Amniotic epithelial cell (primary cell): ENCODE data around the gene ZFHX3.
A peak's percentile ranks its signal among the peaks of the same experiment; 100 is the strongest.

Source experiments
- DNase-seq: peaks from one replicate; pipeline ENCODE4 v3.0.0-alpha.2; 2010; ENCODE audit warnings: low read depth

Gene ZFHX3

DNA sequence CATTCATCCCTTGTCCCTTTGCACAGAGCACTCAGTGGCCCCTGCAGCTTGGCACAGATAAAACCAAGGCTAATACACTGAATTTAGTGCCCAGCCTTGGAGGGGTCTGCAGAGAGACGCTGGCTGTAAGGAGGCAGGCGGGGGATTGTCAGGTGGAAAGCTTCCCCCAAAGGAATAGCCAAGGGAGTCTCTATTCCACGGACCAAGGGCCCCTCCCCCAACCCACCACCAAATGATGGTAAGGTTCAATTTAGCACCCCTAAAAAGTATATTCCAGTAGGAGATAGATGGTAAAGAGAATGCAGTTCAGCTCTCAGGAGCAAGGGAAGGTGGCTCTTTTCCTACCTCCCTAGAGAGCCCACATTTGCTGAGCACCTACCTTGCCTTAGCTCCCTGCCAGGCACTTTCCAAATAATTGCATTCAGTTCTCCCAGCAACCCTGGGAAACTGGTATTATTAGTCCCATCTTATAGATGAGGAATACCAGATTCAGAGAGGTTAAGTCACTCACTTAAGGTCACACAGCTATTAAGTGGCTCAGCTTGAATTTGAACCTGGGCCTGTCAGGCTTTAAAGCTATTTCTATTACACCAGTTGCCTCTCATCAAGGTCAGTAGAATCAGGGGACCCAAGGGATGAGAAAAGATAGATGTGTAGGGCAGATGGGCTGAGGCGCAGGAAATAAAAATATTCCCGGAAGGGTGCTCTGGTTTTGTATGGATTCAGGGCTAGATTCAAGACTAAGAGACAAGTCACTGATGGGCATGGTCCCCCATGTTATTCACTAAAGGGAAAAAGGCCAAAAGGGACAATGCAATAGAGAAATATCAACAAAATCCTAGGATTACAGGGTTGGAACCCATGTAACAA is 20.0 kb upstream of the ZFHX3 start:
- DNase-seq: no peak

DNA sequence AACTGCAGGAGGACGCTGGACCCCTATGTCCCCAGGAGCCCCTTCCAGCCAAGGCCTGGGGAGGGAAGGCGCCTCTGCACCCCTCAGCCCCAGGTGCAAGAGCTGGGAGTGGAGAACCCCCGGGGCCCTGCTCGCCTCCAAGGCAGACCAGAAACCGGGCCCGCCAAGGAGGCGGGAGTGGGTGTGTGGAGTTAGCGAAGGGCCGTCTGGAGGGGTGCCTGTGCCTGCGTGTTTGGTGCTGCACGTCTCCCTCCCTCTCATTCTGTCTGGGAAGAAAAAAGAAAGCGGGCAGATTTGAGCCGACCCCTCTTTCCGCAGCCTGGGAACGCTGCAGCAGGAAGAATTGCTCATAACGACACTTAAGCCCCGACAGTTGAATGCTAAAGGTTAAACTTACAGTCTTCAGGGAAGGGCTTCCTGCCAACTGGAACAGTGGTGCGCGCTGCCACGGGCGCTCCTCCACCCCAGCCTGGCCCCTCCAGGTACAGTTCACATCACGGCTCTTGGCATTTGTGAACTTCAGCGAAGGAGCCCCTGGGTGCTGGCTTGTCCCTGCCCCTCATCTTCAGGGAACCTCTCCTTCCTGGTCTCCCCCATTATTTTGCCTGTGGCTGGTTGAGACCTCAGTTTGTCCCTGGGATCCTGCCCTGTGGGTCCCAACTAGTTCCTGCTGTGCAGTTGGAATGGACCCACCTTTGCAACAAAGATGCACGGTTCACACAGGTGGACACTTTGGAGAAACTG is 19.2 kb upstream of the ZFHX3 start:
- peak; percentile 54 for DNase-seq

DNA sequence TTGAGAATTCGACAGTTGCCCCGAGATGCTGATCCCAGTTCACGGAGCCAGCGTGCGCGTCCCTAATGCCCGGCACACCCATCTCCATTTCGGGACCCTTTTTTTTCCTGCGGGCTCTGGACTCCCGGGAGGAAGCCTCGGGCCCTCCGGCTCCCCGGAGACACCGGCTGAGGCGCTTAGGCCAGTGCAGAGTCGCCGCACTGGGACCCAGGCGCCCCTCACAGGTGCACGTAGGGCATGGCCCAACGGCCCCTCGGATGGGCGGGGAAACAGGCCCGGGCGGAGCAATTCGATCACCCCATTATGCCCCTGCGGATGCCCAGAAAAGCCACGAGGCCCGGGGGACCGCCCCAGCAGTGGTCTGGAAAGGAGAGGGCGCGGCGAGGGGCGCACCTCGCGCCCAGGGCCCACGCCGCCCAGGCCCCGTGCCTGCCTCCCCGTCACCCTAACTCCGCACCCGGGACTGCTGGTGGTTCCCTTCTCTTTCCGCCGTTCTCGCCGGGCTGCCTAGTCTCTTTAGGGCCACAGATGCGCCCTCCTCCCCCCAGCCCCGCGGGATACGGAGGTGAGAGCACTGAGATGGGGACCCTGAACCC is 18.5 kb upstream of the ZFHX3 start:
- no peak for DNase-seq

DNA sequence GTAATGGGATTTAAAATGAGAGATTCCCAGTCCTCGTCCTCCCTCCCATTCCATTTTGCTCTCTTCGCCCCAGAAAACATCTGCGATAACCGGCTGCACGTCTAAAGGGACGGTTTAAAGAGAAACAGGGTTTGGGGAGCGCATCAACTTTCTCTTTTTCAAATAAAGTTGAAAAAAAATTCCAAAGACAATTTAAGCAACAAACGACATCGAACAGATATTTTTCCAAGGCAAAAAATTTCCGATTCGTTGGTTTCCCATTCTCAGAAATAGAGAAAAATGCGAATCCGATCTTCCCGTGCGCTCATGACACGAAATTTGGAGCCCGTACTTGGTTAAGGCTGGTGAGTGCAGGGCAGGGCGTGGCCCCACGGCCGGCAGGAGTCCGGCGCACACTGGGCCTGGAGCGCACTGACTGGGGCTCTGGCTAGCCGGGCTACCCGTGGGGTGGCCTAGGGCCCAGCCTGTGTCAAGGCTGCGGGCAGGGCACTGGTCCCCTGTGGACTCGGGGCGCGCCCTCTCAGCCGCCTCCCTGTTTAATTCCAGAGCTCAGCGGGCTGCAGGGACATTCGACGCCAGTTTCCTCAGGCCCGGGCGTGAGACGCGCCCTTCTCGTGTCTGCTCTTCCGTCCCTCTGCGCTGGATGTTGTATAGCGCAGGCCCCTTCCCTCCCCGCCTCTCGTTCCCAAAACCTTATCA is 17.9 kb upstream of the ZFHX3 start:
- DNase-seq: no peak

DNA sequence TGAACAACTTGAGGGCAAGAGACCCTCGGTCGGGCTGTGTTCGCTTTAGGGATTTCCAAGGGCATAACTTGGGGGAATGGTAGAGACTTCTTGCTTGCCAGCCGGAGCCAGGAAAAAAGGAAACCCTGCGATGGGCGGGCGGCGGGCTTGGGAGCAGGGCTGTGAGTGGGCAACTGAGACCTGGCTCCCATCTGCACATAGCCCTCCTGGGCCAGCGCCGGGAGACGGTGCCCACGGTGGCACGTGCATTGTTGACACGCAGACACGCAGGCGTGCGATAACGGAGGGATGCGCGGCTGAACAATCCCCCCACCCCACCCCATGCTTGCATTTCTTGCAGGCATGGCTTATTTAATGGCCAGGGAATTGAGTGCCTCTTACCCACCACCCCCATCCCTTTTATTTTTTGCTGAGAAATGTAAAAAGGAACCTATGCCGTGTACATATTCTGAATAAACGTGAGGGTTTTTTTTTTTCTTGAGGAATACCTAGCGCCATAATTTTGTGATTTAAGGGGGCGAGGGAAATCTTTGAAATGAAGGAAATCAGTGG is 17.1 kb upstream of the ZFHX3 start:
- no peak for DNase-seq

DNA sequence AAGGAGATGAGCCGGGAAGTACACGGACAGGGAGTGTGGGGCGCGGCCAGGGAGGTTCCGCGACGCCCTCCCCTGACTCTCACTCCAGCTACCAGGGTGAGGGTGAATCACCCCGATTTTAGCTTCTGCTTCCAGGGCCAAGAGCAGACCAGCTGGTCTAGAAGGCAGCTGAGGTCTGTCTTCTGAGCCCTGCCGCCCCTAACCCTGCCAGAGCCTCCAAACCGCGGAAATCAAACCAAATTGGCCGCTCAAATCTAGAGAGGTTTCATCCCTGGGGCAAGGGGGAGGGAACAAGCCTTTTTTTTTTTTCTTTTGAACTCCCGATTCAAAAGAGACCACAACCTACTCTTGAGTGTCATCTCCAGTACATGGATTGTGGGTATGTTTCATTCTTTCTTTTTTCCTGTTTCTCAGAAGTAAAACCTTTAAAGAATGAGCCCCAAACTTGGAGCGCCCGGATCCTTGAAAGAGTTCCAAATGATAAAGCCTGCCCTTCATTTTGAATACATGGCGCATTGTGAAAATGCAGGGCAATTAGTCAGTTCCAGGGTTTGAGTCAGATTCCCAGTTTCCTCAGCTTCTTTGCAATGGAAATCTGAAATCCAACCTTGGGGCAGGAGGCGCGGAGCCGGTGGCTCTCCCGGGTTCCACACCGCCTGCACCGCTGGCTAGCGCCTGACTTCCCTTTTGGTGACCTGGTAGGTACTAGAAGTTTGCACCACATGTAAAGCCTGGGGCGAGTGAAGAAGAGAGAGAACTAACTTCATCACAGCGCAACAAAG is 16.5 kb upstream of the ZFHX3 start:
- DNase-seq: peak; percentile 83

DNA sequence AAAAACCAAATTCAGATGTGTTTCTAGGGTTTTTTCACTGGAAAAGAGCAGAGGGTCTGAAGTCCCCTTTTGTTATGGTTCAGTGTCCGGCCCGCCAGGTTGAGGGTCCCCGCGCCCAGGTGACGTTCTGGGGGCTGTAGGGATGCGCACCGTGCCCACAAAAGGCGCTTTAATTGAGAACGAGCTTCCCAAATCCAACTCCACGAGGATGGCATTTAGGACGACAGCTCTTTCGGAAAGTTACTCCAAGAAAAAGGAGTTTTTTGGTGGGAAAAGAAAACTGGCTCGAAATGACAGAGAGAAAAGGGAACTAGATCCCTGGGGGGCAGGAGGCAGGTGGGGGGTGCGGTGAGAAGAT is 15.9 kb upstream of the ZFHX3 start:
- no peak for DNase-seq

DNA sequence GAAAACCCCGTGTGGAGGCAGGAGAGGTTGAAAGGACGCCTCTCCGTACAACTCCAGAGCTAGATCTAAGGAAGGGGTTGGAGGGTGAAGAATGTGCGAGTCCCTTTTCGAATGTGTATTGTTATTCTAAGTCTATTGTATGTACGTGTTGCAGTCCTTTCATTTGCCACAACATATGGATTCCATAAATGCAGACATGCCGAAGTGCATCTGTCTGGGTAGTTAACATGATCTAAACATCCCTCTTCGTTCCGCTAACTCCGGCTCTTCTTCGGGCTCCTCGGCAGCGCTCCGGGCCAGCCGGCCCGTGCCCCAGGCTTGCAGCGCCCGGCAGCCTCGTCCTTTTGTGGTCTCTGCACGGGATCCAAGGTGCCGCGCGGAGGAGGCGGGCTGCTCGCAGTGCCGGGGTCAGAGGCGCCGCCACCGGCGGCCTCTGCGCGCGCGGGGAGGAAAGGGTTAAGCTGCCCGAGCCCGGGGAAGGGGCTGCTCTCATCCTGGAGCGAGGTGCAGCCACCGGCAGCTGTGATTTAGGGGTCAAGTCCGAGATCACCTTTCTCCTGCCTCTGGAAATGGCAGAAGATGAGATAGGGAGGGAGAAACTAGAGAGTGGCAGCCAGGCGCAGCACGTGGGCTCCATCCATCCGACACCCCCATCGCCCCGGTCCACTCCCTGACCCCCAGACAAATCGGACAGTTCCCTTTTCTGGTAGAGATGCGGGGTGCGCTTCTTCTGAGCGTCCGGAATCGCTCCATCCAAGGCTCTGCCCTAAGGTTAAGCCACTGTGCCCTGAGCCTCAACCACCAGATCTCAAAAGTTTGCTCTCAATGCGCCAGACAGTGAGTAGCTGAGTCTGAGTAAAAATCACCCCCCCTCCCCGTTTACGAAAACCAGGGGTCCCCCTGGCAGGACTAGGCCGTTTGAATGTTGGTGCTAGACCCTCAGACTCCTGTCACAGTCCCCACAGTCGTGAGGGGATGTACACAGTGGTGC is 15.1 kb upstream of the ZFHX3 start:
- no peak for DNase-seq

DNA sequence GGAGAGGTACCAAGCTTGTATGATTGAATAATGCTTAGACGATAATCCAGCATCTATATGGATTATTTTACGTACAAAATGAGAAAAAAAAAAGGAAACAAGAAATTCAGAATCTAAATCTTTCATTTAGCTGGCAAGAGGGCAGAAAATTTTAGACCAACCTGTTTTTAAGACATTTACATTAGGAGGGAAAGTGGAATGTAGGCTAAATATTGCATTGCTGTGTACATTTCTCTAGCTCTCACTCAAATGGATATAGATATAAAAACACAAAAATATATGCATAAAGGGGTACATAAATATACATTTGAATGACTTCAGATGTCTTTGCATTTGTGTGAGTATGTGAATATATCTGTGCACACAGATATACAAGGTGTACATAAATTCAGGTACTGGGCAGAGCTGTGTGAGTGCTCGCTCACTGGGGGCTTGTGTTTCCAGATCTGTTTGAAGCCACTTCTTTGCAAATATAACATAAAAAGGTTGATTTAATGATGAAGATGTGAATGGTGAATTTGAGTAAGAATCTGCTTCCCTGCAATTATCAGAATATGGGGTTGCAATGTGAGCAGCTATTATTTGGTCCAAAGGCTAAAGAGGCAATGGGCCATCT is 14.2 kb upstream of the ZFHX3 start:
- no peak for DNase-seq

DNA sequence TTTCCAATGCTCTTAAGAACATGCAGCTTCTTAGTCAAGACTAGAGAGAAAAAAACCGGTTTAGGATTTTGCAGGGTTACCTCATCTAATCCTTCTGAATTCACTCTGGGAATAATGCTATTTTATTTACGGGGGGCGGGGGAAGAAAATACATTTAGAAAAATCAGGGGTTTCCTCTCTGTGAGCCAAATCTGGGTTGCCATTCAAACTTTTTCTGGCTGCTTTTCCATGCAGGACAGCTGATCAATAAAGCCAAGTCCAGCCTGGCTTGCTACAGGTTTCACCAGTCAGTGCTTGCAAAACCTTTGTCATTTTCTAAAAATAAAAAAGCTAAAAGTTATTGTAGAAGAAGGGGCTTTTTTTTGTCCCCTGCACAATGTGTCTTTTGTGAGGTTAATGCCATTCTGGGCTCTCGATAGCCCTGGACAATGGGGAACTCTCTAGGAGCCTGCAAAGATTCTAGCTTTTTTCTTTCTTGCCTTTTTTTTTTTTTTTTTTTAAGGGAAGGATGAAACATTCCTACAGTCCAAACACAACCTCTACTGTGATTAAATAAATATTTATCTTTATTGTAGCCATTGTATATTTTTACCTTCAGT is 13.1 kb upstream of the ZFHX3 start:
- DNase-seq: no peak

DNA sequence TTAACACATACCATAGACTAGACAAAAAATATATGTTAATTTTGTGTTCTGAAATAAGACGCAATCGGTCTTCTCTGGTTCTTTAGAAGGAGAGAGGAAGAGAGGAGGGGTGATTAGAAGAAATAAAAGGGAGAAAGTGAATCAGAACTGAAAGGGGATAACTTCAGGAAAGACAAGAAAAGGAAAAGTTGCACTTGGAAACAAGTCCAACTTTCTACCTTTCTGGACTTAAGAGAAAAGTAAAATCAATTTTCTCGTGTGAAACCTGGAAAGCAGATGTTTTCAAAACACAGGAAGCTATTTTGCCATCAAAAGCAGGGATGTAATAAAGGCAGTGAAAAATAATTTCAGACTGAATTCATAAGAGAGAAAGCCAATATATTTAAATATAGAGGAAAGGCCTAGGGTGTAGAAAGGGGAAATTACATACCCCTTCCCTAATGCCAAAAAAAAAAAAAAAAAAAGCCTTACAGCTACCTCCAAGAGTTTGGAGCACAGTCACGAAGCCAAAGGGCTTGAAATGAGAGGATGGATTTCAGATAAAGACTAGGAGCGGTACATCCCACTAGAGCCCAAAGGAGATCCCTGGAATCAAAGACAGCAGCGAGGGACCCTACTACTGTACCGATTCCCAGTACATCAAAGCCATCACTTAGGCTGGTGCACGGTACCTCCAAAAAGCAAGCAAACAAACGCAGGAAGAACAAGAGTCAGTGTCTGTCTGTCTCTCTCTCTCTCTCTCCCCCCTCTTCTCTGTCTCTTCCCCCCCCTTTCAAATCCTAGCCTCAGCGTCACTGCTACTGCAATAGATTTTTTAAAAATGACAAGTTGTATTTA is 12.1 kb upstream of the ZFHX3 start:
- DNase-seq: no peak

DNA sequence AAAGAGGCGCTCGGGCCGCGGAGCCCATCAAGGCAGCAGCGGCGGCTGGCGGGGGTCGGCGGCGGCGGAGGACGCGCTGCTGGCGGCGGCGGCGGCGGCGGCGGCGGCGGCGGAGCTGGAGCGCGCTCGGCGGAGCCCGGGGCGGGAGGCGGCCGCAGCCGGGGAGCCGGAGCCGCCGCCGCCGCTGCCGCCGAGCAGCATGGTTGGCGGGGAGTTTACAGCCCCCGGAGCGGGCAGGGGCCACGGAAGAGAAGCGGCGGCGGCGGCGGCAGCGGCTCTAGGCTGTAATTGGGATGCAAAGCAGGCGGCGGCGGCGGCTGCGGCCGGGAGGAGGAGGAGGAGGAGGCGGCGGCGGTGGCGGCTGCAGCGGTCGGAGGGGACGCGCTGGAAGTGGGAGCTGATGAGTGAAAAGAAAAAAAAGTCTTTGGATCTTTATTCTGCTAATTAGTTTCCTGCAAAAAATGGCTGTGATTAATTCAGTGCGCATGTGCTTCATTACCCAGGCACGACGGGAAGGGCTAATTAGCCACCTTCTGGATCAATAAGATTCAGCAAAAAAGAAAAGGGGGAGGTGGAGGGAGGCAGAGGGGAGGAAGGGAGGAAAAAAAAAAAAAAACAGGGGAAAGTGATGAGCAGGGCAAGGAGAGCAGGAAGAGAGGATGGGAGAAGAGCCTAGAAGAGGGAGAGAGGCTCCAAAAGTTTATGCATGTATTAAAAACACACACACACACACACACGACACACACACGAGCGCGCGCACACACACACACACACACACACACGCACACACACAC is 10.9 kb upstream of the ZFHX3 start:
- peak; percentile 56 for DNase-seq

DNA sequence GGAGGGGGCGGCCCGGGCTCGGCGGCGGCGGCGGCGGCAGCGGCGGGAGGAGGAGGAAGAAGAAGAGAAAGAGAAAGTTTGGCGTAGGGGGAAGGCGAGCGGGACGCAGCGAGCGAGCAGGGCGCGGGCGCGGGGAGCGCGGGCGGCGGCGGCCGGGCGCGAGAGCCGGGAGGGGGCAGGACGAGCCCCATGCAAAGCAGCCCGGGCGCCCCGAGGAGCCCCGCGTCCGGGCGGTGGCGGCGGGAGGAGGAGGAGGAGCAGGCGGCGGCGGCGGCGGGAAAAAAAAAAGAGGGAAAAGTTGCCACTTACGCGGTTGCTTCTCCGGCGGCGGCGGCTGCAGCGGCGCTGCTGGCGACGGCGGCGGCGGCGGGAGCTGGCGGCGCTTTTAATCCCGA is 10.3 kb upstream of the ZFHX3 start:
- DNase-seq: no peak

DNA sequence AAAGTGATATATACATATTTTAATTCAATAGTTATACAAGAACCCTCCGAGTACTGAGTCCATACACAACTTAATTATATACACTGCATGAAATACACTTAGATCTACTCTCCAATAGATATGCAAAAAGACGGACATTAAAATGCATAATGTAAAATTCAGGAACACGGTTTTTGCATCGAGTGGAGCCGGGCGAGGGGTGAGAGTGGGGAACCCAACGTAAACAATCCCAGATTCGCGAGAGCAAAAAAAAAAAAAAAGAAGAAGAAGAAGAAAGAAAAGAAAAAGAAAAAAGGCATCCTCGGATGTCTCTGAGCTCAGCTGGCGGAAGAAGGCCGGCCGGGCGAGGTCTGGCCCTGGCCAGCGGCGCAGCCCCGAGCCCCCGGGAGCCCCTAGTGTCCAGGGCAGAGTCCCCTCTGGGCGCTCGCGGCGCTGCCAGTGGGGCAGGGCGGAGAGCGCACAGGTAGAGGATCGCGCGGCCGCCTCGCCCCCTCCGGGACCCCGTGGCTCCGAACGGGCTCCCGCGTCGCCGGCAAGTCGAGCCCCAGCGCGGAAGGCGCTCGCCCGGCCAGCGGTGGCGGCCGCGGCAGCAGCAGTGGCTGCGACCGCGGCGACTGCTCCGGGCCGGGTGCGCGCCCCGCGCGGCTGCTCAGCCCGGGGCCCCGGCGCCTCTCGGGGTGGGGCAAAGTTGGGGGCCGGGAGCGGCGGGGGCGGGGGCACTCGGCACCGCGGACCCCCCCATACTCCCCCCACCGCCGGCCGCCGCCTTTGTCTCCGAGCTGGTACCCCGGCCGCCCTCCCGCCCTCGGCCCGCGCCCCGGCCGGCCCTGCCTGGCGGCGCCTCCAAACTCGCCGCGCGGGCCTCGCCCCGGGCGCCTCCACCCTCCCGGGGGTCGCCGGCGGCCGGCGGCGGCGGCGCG is 9.6 kb upstream of the ZFHX3 start:
- DNase-seq: no peak

DNA sequence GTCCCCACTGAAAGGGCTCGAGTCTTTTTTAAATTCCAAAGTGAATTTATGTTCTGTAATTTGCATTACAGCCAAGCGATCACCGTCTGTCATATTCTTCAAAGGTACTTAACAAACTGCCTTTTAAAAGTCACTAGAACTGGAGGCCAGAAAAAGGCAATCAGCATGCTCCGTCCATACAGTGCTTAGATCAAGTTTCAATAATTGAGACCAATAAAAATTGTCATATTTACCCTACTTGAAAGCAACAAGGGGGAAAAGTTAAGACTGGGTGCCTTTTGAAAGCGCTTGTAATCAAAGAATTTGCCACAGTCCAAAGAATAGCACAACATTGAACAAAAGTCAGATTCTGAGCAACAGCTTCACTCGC is 9.0 kb upstream of the ZFHX3 start:
- DNase-seq: no peak

DNA sequence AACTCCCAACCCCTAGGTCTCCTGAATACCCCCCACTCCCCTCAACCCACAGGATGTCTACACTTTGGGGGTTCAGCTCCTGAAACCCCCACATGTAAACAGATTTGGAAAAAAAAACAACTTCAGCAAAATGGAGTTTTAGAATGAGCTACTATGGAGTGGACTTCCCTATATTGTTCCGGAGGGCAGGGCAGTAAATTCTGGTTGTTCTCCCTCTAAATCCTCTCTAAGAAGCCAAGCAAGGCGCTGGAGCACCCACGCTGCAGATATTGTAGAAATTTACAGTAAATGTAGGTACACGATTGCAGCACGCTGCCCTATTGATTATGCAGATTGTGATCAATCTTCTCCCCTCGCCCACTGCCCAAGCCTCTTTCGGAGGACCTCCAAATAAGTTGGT is 8.5 kb upstream of the ZFHX3 start:
- no peak for DNase-seq
